HG03045 (cell line): ENCODE results near the gene PLCXD1.
"Not testable (repeated sequence)": the region's sequence is repeated elsewhere in the genome, so short reads cannot be mapped to it uniquely, and the experiment has no call there.

Source experiments
- ATAC-seq: cut with Tn5 transposase; IDR thresholded peaks from one replicate; pipeline ENCODE4 v1.9.1; 2021; ENCODE audit warnings: mild to moderate bottlenecking, moderate library complexity; ENCODE audit not compliant: unreplicated experiment

Gene PLCXD1

GRCh38 chrX:281166-281999 lies at the start of gene PLCXD1:
PLCXD1 (plus strand) TSS chrX:281381; CDS start chrX:284188, 2,807 bp downstream.
- ATAC-seq: no peak

- ATAC-seq: peak; percentile 91
These were observed 49.4 kb upstream of the PLCXD1 start for GRCh38 chrX:231637-232277.

- ATAC-seq: peak; percentile 28
These were observed 48.9 kb upstream of the PLCXD1 start for GRCh38 chrX:232278-232655.

GRCh38 chrX:236201-236600 lies 45.0 kb upstream of the PLCXD1 start:
- ATAC-seq: not testable (repeated sequence)

GRCh38 chrX:250965-251364 lies 30.2 kb upstream of the PLCXD1 start:
- ATAC-seq: no peak

GRCh38 chrX:251396-252243 lies 29.6 kb upstream of the PLCXD1 start:
- ATAC-seq: not testable (repeated sequence)

- no peak for ATAC-seq
These were observed 28.8 kb upstream of the PLCXD1 start for GRCh38 chrX:252244-252956.

- no peak for ATAC-seq
These were observed 28.3 kb upstream of the PLCXD1 start for GRCh38 chrX:252957-253291.

GRCh38 chrX:253451-254297 lies 27.5 kb upstream of the PLCXD1 start:
- ATAC-seq: no peak

- no peak for ATAC-seq
These were observed 26.5 kb upstream of the PLCXD1 start for GRCh38 chrX:254630-255215.

- ATAC-seq: no peak
These were observed 25.3 kb upstream of the PLCXD1 start for GRCh38 chrX:255923-256331.

GRCh38 chrX:257054-257453 lies 24.1 kb upstream of the PLCXD1 start:
- not testable (repeated sequence) for ATAC-seq

- ATAC-seq: no peak
These were observed 23.4 kb upstream of the PLCXD1 start for GRCh38 chrX:257681-258289.

- ATAC-seq: no peak
These were observed 22.7 kb upstream of the PLCXD1 start for GRCh38 chrX:258291-259040.

- no peak for ATAC-seq
These were observed 21.4 kb upstream of the PLCXD1 start for GRCh38 chrX:259692-260355.

- no peak for ATAC-seq
These were observed 19.8 kb upstream of the PLCXD1 start for GRCh38 chrX:261167-261918.

GRCh38 chrX:261919-262352 lies 19.2 kb upstream of the PLCXD1 start:
- ATAC-seq: no peak
